ENCODE data around the gene PCDHA6.
A peak's percentile ranks its signal among the peaks of the same experiment; 100 is the strongest.
"Not testable (repeated sequence)": the region's sequence is repeated elsewhere in the genome, so short reads cannot be mapped to it uniquely, and the experiment has no call there.

PCDHA6 gene, protein sequence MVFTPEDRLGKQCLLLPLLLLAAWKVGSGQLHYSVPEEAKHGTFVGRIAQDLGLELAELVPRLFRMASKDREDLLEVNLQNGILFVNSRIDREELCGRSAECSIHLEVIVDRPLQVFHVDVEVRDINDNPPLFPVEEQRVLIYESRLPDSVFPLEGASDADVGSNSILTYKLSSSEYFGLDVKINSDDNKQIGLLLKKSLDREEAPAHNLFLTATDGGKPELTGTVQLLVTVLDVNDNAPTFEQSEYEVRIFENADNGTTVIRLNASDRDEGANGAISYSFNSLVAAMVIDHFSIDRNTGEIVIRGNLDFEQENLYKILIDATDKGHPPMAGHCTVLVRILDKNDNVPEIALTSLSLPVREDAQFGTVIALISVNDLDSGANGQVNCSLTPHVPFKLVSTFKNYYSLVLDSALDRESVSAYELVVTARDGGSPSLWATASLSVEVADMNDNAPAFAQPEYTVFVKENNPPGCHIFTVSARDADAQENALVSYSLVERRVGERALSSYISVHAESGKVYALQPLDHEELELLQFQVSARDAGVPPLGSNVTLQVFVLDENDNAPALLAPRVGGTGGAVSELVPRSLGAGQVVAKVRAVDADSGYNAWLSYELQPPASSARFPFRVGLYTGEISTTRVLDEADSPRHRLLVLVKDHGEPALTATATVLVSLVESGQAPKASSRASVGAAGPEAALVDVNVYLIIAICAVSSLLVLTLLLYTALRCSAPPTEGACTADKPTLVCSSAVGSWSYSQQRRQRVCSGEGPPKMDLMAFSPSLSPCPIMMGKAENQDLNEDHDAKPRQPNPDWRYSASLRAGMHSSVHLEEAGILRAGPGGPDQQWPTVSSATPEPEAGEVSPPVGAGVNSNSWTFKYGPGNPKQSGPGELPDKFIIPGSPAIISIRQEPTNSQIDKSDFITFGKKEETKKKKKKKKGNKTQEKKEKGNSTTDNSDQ

DNA sequence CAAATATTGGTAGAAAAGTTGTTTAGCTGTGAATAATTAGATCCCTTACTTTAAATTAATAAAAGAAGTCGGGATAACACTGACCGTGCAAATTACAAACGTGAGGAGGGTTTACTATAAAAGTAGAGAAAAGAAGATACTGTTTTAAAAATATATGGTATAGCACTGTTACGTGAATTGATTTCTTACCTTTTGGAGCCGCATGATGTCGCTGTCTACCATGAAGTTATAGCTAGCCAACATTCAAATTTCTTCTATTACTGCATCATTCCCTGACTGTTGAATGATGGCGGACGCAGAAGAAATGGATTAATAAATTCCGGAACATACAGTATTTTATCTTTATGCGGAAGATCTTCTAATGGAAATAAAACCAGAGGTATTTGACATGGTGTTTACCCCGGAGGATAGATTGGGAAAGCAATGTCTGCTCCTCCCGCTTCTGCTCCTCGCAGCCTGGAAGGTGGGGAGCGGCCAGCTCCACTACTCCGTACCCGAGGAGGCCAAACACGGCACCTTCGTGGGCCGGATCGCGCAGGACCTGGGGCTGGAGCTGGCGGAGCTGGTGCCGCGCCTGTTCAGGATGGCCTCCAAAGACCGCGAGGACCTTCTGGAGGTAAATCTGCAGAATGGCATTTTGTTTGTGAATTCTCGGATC is at the start of gene PCDHA6:
Gene PCDHA6 (plus strand): TSS at position 257 of the 658 bp plus-strand sequence. CDS start 132 bp downstream, at position 389.
- no peak for DNase-seq (ENCODE audit: low spot score)

DNA sequence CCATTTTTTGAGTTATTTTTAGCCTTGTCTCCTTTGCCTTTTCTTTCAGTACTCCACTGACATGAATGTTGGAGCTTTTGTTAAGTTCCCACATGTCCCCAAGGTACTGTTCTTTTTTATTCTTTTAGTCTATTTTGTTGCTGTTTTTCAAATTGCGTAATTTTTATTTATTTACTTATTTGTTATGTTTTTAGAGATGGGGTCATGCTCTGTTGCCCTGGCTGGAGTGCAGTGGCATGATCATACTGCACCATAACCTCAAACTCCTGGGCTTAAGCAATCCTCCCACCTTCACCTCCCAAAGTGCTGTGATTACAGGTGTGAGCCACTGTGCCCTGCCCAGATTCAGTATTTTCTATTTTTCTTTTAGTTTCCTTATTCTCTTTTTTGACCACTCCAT is 47.2 kb upstream of the PCDHA6 start:
- DNase-seq (ENCODE audit: low spot score), result no peak

DNA sequence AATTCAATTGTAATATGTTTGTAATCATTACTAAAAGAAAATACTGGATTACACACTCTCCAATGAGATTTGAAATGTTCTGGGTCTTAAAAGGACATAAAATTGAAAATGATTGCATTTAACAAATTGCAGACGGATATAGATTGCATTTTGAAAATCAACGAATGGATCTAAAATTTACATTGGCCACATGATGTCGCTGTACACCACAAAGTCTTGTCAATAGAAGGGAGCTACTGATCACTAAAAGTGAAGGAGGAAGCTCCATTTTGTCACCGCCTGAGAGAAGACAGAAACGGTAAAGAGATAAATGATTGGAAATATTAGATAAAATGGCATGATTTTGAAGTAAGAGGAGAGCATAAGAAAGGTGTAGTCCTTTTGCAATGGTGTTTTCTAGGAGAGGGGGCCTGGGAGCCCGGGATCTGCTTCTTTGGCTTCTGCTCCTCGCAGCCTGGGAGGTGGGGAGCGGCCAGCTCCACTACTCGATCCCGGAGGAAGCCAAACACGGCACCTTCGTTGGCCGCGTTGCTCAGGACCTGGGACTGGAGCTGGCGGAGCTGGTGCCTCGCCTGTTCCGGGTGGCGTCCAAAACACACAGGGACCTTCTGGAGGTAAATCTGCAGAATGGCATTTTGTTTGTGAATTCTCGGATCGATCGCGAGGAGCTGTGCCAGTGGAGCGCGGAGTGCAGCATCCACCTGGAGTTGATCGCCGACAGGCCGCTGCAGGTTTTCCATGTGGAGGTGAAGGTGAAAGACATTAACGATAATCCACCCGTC is 41.7 kb upstream of the PCDHA6 start, which contains the start of gene PCDHA1:
Gene PCDHA1 (plus strand): TSS at position 236 of the 782 bp plus-strand sequence.
- DNase-seq (ENCODE audit: low spot score), result no peak

DNA sequence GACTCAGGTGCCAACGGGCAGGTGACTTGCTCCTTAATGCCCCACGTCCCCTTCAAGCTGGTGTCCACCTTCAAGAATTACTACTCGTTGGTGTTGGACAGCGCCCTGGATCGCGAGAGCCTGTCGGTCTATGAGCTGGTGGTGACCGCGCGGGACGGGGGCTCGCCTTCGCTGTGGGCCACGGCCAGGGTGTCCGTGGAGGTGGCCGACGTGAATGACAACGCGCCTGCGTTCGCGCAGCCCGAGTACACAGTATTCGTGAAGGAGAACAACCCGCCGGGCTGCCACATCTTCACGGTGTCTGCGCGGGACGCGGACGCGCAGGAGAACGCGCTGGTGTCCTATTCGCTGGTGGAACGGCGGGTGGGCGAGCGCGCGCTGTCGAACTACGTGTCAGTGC is 40.3 kb upstream of the PCDHA6 start:
- not testable (repeated sequence) for DNase-seq (ENCODE audit: low spot score)

DNA sequence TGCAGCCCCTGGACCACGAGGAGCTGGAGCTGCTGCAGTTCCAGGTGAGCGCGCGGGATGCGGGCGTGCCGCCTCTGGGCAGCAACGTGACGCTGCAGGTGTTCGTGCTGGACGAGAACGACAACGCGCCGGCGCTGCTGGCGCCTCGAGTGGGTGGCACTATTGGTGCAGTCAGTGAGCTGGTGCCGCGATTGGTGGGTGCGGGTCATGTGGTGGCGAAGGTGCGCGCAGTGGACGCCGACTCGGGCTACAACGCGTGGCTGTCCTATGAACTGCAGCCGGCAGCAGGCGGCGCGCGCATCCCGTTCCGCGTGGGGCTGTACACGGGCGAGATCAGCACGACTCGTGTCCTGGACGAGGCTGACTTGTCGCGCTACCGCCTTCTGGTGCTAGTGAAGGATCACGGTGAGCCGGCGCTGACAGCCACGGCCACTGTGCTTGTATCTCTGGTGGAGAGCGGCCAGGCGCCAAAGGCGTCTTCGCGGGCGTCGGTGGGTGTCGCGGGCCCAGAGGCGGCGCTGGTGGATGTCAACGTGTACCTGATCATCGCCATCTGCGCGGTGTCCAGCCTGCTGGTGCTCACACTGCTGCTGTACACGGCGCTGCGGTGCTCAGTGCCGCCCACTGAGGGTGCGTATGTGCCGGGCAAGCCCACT is 39.8 kb upstream of the PCDHA6 start:
- DNase-seq (ENCODE audit: low spot score), result not testable (repeated sequence)

DNA sequence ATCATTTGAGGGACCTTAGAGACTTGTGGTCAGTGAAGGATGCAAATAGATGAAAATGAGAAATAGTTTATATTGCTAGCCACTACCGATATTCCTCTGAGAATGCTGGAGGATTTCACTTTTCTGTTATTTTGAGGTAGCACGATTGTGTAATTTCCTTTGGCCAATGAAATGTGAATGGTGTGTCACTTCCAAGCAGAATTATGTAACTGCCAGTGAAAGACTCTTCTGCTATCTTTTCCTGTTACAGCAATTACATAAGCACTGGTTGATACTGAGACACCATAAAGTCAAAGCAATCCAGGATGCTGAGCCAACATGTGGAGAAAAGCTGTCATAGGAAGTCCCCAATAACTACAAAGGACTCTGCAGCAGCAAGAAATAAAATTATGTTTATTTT is 36.7 kb upstream of the PCDHA6 start:
- DNase-seq (ENCODE audit: low spot score), result no peak

DNA sequence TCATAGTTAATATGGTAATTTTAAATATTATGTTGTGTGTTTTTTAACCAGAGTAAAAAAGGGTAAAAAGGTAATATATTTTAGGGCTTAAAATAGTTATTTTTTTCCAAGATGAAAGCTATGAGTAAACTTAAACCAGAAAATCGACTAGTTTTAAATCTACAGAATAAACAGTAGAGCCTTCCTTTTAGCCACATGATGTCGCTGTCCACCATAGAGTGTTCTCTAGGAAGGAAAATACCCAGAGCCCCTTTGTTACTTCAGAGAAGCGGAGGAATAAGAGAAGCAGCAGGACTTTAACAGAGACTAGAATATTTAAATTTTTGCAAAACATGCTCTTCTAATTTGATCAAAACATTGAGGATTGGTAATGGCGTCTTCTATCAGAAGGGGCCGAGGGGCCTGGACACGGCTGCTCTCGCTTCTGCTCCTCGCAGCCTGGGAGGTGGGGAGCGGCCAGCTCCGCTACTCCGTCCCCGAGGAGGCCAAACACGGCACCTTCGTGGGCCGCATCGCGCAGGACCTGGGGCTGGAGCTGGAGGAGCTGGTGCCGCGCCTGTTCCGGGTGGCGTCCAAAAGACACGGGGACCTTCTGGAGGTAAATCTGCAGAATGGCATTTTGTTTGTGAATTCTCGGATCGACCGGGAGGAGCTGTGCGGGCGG is 33.0 kb upstream of the PCDHA6 start, which contains the start of gene PCDHA2:
Gene PCDHA2 (plus strand): TSS at position 258 of the 664 bp plus-strand sequence.
- no peak for DNase-seq (ENCODE audit: low spot score)

DNA sequence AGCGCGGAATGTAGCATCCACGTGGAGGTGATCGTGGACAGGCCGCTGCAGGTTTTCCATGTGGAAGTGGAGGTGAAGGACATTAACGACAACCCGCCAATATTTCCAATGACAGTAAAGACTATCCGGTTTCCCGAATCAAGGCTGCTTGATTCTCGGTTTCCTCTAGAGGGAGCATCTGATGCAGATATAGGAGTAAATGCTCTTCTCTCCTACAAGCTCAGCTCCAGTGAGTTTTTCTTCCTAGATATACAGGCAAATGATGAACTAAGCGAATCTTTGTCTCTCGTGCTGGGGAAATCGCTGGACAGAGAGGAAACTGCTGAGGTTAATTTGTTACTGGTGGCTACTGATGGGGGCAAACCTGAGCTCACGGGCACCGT is 32.5 kb upstream of the PCDHA6 start:
- DNase-seq (ENCODE audit: low spot score), result no peak

DNA sequence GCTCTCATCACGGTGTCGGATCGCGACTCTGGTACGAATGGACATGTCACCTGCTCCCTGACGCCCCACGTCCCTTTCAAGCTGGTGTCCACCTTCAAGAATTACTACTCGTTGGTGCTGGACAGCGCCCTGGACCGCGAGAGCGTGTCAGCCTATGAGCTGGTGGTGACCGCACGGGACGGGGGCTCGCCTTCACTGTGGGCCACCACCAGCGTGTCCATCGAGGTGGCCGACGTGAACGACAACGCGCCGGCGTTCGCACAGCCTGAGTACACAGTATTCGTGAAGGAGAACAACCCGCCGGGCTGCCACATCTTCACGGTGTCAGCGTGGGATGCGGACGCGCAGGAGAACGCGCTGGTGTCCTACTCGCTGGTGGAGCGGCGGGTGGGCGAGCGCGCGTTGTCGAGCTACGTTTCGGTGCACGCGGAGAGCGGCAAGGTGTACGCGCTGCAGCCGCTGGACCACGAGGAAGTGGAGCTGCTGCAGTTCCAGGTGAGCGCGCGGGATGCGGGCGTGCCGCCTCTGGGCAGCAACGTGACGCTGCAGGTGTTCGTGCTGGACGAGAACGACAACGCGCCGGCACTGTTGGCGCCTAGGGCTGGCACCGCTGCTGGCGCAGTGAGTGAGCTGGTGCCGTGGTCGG is 31.6 kb upstream of the PCDHA6 start:
- not testable (repeated sequence) for DNase-seq (ENCODE audit: low spot score)

DNA sequence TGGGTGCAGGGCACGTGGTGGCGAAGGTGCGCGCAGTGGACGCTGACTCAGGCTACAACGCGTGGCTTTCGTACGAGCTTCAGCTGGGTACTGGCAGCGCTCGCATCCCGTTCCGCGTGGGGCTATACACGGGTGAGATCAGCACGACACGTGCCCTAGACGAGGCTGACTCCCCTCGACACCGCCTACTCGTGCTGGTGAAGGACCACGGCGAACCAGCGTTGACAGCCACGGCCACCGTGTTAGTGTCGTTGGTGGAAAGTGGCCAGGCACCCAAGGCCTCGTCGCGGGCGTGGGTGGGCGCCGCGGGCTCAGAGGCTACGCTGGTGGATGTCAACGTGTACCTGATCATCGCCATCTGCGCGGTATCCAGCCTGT is 31.1 kb upstream of the PCDHA6 start:
- DNase-seq (ENCODE audit: low spot score), result no peak

DNA sequence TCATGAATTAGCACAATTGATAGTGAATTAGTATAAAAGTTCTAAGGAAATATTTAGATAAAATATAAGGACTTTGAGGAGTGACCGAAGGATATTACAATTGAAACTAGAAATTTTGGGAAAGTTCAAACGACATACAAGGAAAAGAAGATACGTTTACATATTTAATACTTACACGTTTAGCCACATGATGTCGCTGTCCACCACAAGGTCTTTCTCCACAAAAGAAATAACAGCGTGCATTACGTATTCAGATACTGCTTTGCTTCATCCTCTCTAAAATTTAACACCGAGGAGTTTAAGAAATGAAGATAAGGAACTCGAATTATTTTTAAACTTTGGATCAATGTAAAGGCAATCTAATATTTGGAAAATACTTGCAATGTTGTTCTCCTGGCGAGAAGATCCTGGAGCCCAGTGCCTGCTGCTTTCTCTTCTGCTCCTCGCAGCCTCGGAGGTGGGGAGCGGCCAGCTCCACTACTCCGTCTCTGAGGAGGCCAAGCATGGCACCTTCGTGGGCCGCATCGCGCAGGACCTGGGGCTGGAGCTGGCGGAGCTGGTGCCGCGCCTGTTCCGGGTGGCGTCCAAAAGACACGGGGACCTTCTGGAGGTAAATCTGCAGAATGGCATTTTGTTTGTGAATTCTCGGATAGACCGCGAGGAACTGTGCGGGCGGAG is 26.8 kb upstream of the PCDHA6 start, which contains the start of gene PCDHA3:
Gene PCDHA3 (plus strand): TSS at position 242 of the 678 bp plus-strand sequence.
- no peak for DNase-seq (ENCODE audit: low spot score)

DNA sequence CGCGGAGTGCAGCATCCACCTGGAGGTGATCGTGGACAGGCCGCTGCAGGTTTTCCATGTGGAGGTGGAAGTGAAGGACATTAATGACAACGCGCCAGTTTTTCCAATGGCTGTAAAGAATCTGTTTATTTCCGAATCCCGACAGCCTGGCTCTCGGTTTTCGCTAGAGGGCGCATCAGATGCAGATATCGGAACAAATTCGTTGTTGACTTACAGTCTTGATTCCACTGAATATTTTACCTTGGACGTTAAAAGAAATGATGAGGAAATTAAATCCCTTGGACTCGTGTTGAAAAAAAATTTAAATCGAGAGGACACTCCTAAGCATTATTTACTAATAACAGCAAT is 26.3 kb upstream of the PCDHA6 start:
- no peak for DNase-seq (ENCODE audit: low spot score)

DNA sequence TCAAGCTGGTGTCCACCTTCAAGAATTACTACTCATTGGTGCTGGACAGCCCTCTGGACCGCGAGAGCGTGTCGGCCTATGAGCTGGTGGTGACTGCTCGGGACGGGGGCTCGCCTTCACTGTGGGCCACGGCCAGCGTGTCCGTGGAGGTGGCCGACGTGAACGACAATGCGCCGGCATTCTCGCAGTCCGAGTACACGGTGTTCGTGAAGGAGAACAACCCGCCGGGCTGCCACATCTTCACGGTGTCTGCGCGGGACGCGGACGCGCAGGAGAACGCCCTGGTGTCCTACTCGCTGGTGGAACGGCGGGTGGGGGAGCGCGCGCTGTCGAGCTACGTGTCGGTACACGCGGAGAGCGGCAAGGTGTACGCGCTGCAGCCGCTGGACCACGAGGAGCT is 25.4 kb upstream of the PCDHA6 start:
- not testable (repeated sequence) for DNase-seq (ENCODE audit: low spot score)

DNA sequence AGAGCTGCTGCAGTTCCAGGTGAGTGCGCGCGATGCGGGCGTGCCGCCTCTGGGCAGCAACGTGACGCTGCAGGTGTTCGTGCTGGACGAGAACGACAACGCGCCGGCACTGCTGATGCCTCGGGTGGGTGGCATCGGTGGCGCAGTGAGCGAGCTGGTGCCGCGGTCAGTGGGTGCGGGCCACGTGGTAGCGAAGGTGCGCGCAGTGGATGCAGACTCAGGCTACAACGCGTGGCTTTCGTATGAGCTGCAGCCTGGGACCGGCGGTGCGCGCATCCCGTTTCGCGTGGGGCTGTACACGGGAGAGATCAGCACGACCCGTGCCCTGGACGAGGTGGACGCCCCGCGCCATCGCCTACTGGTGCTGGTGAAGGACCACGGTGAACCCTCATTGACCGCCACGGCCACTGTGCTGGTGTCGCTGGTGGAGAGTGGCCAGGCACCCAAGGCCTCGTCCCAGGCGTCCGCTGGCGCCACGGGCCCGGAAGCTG is 24.9 kb upstream of the PCDHA6 start:
- no peak for DNase-seq (ENCODE audit: low spot score)

DNA sequence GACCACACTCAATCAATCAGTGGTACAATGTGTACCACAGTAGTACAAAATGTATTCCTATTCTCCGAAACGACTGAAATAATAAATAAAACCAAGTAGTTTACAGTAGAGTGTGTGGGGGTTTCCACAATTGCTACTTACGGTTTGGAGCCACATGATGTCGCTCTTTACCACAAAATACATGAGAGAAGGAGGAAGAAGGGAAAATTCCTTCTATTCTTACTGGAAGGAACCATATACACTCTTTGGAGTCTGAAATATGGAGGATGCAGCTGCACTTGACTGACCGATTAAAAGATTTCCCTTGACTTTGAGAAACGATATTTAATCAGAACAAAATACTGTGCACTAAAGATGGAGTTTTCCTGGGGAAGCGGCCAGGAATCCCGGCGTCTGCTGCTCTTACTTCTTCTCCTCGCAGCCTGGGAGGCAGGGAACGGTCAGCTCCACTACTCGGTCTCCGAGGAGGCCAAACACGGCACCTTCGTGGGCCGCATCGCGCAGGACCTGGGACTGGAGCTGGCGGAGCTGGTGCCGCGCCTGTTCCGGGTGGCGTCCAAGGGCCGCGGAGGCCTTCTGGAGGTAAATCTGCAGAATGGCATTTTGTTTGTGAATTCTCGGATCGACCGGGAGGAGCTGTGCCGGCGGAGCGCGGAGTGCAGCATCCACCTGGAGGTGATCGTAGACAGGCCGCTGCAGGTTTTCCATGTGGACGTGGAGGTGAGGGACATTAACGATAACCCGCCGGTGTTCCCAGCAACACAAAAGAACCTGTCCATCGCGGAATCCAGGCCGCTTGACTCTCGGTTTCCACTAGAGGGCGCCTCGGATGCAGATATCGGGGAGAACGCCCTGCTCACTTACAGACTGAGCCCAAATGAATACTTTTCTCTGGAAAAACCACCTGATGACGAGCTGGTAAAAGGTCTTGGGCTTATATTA is 20.7 kb upstream of the PCDHA6 start, which contains the start of gene PCDHA4:
Gene PCDHA4 (plus strand): TSS at position 235 of the 942 bp plus-strand sequence.
- DNase-seq (ENCODE audit: low spot score), result peak; percentile 55

DNA sequence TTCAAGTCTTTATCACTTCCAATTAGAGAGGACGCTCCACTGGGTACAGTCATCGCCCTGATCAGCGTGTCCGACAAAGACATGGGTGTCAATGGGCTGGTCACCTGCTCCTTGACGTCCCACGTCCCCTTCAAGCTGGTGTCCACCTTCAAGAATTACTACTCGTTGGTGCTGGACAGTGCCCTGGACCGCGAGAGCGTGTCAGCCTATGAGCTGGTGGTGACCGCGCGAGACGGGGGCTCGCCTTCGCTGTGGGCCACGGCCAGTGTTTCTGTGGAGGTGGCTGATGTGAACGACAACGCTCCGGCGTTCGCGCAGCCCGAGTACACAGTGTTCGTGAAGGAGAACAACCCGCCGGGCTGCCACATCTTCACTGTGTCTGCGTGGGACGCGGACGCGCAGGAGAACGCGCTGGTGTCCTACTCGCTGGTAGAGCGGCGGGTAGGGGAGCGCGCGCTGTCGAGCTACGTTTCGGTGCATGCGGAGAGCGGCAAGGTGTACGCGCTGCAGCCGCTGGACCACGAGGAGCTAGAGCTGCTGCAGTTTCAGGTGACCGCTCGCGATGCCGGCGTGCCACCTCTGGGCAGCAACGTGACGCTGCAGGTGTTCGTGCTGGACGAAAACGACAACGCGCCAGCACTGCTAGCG is 19.4 kb upstream of the PCDHA6 start:
- not testable (repeated sequence) for DNase-seq (ENCODE audit: low spot score)

DNA sequence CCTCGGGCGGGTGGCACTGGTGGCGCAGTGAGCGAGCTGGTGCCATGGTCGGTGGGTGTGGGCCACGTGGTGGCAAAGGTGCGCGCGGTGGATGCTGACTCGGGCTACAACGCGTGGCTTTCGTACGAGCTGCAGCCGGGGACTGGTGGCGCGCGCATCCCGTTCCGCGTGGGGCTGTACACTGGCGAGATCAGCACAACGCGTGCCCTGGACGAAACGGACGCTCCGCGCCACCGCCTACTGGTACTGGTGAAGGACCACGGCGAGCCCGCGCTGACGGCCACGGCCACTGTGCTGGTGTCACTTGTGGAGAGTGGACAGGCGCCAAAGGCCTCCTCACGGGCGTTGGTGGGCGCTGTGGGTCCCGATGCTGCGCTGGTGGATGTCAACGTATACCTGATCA is 18.9 kb upstream of the PCDHA6 start:
- no peak for DNase-seq (ENCODE audit: low spot score)
